Measurements from ENCODE around the gene RAB37. TPM values are rescaled to one million over a fixed set of nuclear protein-coding genes. Genes with fewer than 3 reads are reported as not detected.
A peak's percentile ranks its signal among the peaks of the same experiment; 100 is the strongest.

RAB37 gene
- total RNA-seq, 3 donors from 2014 or later, result 0.29 to 0.98 (median 0.33) TPM

GRCh38 chr17:74769266-74769855, 32.3 kb downstream of the RAB37 start:
- peaks cover 22% of the 10 kb centered on the region for H3K4me1 Mint-ChIP-seq (ENCODE audit: low read depth)
- peaks cover 30% of the 10 kb centered on the region for H3K36me3 Mint-ChIP-seq (ENCODE audit: insufficient read depth)
- no peaks in the 10 kb centered on the region for H3K27me3 Mint-ChIP-seq (ENCODE audit: low read depth)
- ATAC-seq (no peak), DNase-seq (no peak)
- H3K9me3 Mint-ChIP-seq, result no peaks in the 10 kb centered on the region
- H3K4me3 Mint-ChIP-seq, result no peak overlapping the region

- ATAC-seq (no peak), DNase-seq (no peak)
- Mint-ChIP-seq H3K27me3 (ENCODE audit: low read depth) (no peaks in the 10 kb centered on the region), H3K4me1 (ENCODE audit: low read depth) (peaks cover 22% of the 10 kb centered on the region), H3K9me3 (no peaks in the 10 kb centered on the region), H3K36me3 (ENCODE audit: insufficient read depth) (peaks cover 30% of the 10 kb centered on the region), H3K4me3 (no peak overlapping the region)
Measured at GRCh38 chr17:74769856-74770497, 32.9 kb downstream of the RAB37 start.

DNA sequence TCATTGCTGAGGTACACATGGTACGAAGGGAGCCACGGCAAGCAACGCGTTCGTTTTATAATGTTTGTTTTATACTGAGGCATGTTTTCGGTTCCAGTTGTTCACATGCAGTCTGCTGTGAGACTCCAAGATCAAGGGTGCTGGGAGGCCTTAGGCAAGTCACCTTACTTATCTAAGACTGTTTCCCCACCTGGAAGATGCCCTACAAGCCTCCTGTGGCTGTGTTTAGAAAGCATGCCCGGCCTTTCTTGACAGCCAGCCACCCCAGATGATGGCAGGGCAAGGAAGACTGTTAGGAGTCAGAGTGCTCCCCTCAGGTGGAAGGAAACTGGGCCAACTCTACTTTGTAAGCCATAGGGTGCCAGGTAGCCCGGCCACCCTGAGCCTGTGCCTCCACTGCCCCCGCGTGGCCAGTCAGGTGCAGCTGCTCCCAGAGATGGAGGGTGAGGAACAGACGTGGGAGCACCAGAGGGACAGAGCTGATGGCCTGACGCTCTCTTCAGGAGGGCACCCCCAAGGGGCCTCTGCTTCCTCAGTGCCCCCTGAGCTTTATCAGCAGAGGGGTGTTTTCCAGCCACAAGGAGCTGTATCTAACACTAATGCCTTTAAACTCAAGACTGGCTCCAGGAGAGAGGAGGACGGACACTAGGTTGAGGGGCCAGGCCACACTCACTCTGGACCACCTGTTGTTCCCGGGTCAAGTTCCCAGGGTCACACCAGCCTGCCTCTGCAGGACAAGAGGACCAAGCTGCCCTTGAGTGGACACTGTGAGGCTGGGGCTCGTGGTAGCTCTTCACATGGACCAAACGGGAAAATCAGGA, 33.7 kb downstream of the RAB37 start:
- H3K27me3 Mint-ChIP-seq (ENCODE audit: low read depth), result no peaks in the 10 kb centered on the region
- peaks cover 27% of the 10 kb centered on the region for H3K4me1 Mint-ChIP-seq (ENCODE audit: low read depth)
- H3K36me3 Mint-ChIP-seq (ENCODE audit: insufficient read depth), result peaks cover 31% of the 10 kb centered on the region
- DNase-seq (peak; percentile 72), ATAC-seq (peak; percentile 90 to 92)
- H3K9me3 Mint-ChIP-seq, result no peaks in the 10 kb centered on the region
- no peak overlapping the region for H3K4me3 Mint-ChIP-seq

GRCh38 chr17:74771319-74771914, 34.4 kb downstream of the RAB37 start:
- Mint-ChIP-seq H3K36me3 (ENCODE audit: insufficient read depth) (peaks cover 32% of the 10 kb centered on the region), H3K4me1 (ENCODE audit: low read depth) (peaks cover 32% of the 10 kb centered on the region)
- no peak for ATAC-seq

GRCh38 chr17:74772053-74772452, 35.0 kb downstream of the RAB37 start:
- Mint-ChIP-seq H3K36me3 (ENCODE audit: insufficient read depth) (peaks cover 30% of the 10 kb centered on the region), H3K9me3 (no peaks in the 10 kb centered on the region), H3K4me1 (ENCODE audit: low read depth) (peaks cover 36% of the 10 kb centered on the region), H3K27me3 (ENCODE audit: low read depth) (no peaks in the 10 kb centered on the region), H3K4me3 (no peak overlapping the region)
- DNase-seq, result no peak
- no peak for ATAC-seq

More at GRCh38 chr17:74771319-74771914, 34.4 kb downstream of the RAB37 start:
- no peak overlapping the region for H3K4me3 Mint-ChIP-seq
- DNase-seq, result no peak
- H3K27me3 Mint-ChIP-seq (ENCODE audit: low read depth), result no peaks in the 10 kb centered on the region
- no peaks in the 10 kb centered on the region for H3K9me3 Mint-ChIP-seq

- peaks cover 46% of the 10 kb centered on the region for H3K4me1 Mint-ChIP-seq (ENCODE audit: low read depth)
- DNase-seq, result no peak
- peak overlapping the region; percentile 100 for H3K4me3 Mint-ChIP-seq
- H3K36me3 Mint-ChIP-seq (ENCODE audit: insufficient read depth), result peaks cover 32% of the 10 kb centered on the region
- ATAC-seq, result no peak
- H3K9me3 Mint-ChIP-seq, result no peaks in the 10 kb centered on the region
- no peaks in the 10 kb centered on the region for H3K27me3 Mint-ChIP-seq (ENCODE audit: low read depth)
Measured at GRCh38 chr17:74773414-74773813, 36.4 kb downstream of the RAB37 start.

DNA sequence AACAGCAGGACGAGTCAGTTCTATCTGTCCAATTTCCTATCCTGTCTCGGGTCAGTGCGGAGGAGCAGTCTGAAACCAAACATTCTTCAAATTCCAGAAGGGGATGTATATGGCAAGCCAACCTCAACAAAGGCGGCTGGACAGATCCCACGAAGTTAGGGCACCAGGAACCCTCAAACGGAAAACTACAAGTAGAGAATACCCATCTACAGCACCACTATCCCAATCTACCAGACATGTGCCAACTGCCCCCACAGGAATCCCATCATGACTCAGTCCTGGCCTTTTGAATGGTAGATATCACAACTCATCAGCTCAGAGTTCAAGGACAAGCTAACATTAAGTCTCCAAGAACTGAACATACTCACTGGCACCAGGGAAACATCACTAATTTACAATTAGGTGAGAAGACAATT, 36.8 kb downstream of the RAB37 start:
- Mint-ChIP-seq H3K36me3 (ENCODE audit: insufficient read depth) (peaks cover 27% of the 10 kb centered on the region), H3K9me3 (no peaks in the 10 kb centered on the region), H3K4me1 (ENCODE audit: low read depth) (peaks cover 46% of the 10 kb centered on the region), H3K27me3 (ENCODE audit: low read depth) (no peaks in the 10 kb centered on the region), H3K4me3 (peak overlapping the region; percentile 100)
- no peak for ATAC-seq
- DNase-seq, result no peak

- Mint-ChIP-seq H3K9me3 (no peaks in the 10 kb centered on the region), H3K4me1 (ENCODE audit: low read depth) (peaks cover 57% of the 10 kb centered on the region), H3K27me3 (ENCODE audit: low read depth) (no peaks in the 10 kb centered on the region), H3K36me3 (ENCODE audit: insufficient read depth) (peaks cover 23% of the 10 kb centered on the region), H3K4me3 (peak overlapping the region; percentile 100)
- ATAC-seq, result no peak
- DNase-seq, result no peak
Measured at GRCh38 chr17:74775409-74776043, 38.5 kb downstream of the RAB37 start.

- Mint-ChIP-seq H3K9me3 (no peaks in the 10 kb centered on the region), H3K36me3 (ENCODE audit: insufficient read depth) (peaks cover 17% of the 10 kb centered on the region), H3K4me1 (ENCODE audit: low read depth) (peaks cover 59% of the 10 kb centered on the region), H3K4me3 (peak within 1 kb of the TSS; percentile 100), H3K27me3 (ENCODE audit: low read depth) (no peaks in the 10 kb centered on the region)
- DNase-seq (peak; percentile 99), ATAC-seq (peak; percentile 79 to 82)
Measured at GRCh38 chr17:74776044-74776962, 39.2 kb downstream of the RAB37 start, which contains the start of gene NAT9. TSS of gene NAT9 (minus strand) at chr17:74776345. CDS start at chr17:74775698, 647 bp downstream.

- DNase-seq (no peak), ATAC-seq (no peak)
- H3K4me3 Mint-ChIP-seq, result peak overlapping the region; percentile 100
- peaks cover 17% of the 10 kb centered on the region for H3K36me3 Mint-ChIP-seq (ENCODE audit: insufficient read depth)
- peaks cover 66% of the 10 kb centered on the region for H3K4me1 Mint-ChIP-seq (ENCODE audit: low read depth)
- H3K27me3 Mint-ChIP-seq (ENCODE audit: low read depth), result no peaks in the 10 kb centered on the region
- no peaks in the 10 kb centered on the region for H3K9me3 Mint-ChIP-seq
Measured at GRCh38 chr17:74776990-74777389, 39.9 kb downstream of the RAB37 start.

DNA sequence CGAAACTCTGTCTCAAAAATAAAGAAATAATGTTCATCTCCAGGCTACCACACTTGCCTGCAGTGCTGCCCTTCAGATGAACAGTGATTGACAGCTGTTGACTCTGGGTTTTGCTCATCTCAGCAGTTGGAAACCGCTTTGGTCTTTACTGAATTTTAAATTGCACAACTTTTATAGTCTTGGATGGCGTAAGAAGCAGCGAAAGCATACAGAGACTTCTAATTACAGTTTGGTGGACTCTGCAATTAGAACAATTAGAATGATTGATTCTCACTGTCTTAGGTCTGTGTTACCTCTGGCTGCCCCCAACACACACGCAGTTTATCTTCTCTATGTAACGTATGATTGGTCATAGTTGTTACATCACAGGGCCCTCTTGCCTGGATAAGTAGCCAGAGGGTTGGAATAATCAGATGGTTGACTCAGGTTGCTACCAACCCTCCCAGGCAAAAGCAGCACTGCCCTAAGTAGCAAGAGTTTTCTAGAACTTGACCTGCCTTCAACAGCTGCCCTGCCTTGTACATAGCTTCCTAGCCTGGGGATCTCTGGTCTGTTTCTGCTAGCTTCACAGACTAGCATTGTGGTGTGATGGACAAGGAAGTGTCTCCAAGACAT, 41.0 kb downstream of the RAB37 start:
- ATAC-seq (no peak), DNase-seq (no peak)
- no peaks in the 10 kb centered on the region for H3K9me3 Mint-ChIP-seq
- H3K4me1 Mint-ChIP-seq (ENCODE audit: low read depth), result peaks cover 70% of the 10 kb centered on the region
- H3K4me3 Mint-ChIP-seq, result peak overlapping the region; percentile 64
- H3K27me3 Mint-ChIP-seq (ENCODE audit: low read depth), result no peaks in the 10 kb centered on the region
- H3K36me3 Mint-ChIP-seq (ENCODE audit: insufficient read depth), result peaks cover 14% of the 10 kb centered on the region

GRCh38 chr17:74778960-74779359, 41.9 kb downstream of the RAB37 start:
- DNase-seq (no peak), ATAC-seq (no peak)
- H3K36me3 Mint-ChIP-seq (ENCODE audit: insufficient read depth), result peaks cover 11% of the 10 kb centered on the region
- no peaks in the 10 kb centered on the region for H3K27me3 Mint-ChIP-seq (ENCODE audit: low read depth)
- H3K4me3 Mint-ChIP-seq, result no peak overlapping the region
- H3K4me1 Mint-ChIP-seq (ENCODE audit: low read depth), result peaks cover 69% of the 10 kb centered on the region
- H3K9me3 Mint-ChIP-seq, result no peaks in the 10 kb centered on the region

- peaks cover 72% of the 10 kb centered on the region for H3K4me1 Mint-ChIP-seq (ENCODE audit: low read depth)
- H3K4me3 Mint-ChIP-seq, result peak overlapping the region; percentile 68
- no peak for DNase-seq
- peaks cover 9% of the 10 kb centered on the region for H3K36me3 Mint-ChIP-seq (ENCODE audit: insufficient read depth)
- no peaks in the 10 kb centered on the region for H3K27me3 Mint-ChIP-seq (ENCODE audit: low read depth)
- H3K9me3 Mint-ChIP-seq, result no peaks in the 10 kb centered on the region
- peak; percentile 0 to 4 for ATAC-seq
Measured at GRCh38 chr17:74779501-74779900, 42.4 kb downstream of the RAB37 start.
